Esophagus (tissue), 2 donors: ENCODE measurements around the gene SPTLC1. TPM values are rescaled to one million over a fixed set of nuclear protein-coding genes. Genes with fewer than 3 reads are reported as not detected.
"Not testable (repeated sequence)": the region's sequence is repeated elsewhere in the genome, so short reads cannot be mapped to it uniquely, and the experiment has no call there.

Source experiments
- H3K27ac ChIP-seq, 2 donors: one replicate each; pipeline ENCODE4 v1.5.1; 2013; ENCODE audit warnings: low read depth in 2 of 2, mild to moderate bottlenecking in 2 of 2, inconsistent platforms in 1 of 2, low read length in 1 of 2, moderate library complexity in 1 of 2
- H3K27me3 ChIP-seq, 2 donors: one replicate each; pipeline ENCODE4 v1.6.1; 2013; ENCODE audit warnings: low read length in 2 of 2, control low read depth in 1 of 2, mild to moderate bottlenecking in 1 of 2; ENCODE audit not compliant: insufficient read depth in 2 of 2, control insufficient read depth in 1 of 2
- H3K36me3 ChIP-seq, 2 donors: one replicate each; pipeline ENCODE4 v1.6.1; 2013; ENCODE audit warnings: low read length in 1 of 2; ENCODE audit not compliant: control insufficient read depth in 2 of 2, insufficient read depth in 2 of 2
- H3K4me1 ChIP-seq, 2 donors: one replicate each; pipeline ENCODE4 v1.6.1; 2013; ENCODE audit warnings: low read length in 1 of 2; ENCODE audit not compliant: control insufficient read depth in 2 of 2, insufficient read depth in 2 of 2
- H3K4me3 ChIP-seq, 2 donors: one replicate each; pipeline ENCODE4 v1.5.1; 2013; ENCODE audit warnings: low read length in 2 of 2, mild to moderate bottlenecking in 2 of 2, low read depth in 1 of 2, moderate library complexity in 1 of 2
- H3K9me3 ChIP-seq, 2 donors: one replicate each; pipeline ENCODE4 v1.6.1; 2013; ENCODE audit warnings: mild to moderate bottlenecking in 2 of 2, low read depth in 1 of 2, low read length in 1 of 2, moderate library complexity in 1 of 2; ENCODE audit not compliant: control insufficient read depth in 2 of 2, insufficient read depth in 1 of 2
- WGBS, 2 donors: extraction: QIAGEN DNeasy Blood & Tissue Kit; methylation state at CpG; one replicate each; pipeline ENCODE4 v1.1.7; 2013; 5-methylcytosine and 5-hydroxymethylcytosine counted together
- polyA plus RNA-seq, 2 donors: library from polyadenylated mRNA; stranded (reverse); fragments of 200-250 nt; gene quantifications; one replicate each; pipeline ENCODE4 v1.2.3, GENCODE V29; 2013
- donor health status: healthy with polysubstance abuse.
- donor health status: Bipolar disorder and iron deficiency.

Gene SPTLC1
- polyA plus RNA-seq, 2 donors: 53.9 to 57.1 TPM

GRCh38 chr9:92029553-92029952 lies 85.7 kb downstream of the SPTLC1 start:
- H3K27me3 ChIP-seq: no peaks in the 10 kb centered on the region
- 93 to 95% methylated on average over 4 of the region's 4 CpGs for WGBS, 2 donors
- H3K4me3 ChIP-seq: no peak overlapping the region
- peaks cover 0 to 2% of the 10 kb centered on the region in 2 donors for H3K9me3 ChIP-seq
- H3K36me3 ChIP-seq: peaks cover 3 to 14% of the 10 kb centered on the region in 2 donors
- no peak overlapping the region for H3K27ac ChIP-seq
- H3K4me1 ChIP-seq: no peaks in the 10 kb centered on the region

- Histone ChIP-seq H3K27ac (no peak overlapping the region), H3K4me1 (no peaks in the 10 kb centered on the region), H3K4me3 (no peak overlapping the region), H3K9me3 (no peaks in the 10 kb centered on the region), H3K27me3 (no peaks in the 10 kb centered on the region), H3K36me3 (no peaks in the 10 kb centered on the region)
- 88 to 92% methylated on average over 31 of the region's 31 CpGs for WGBS, 2 donors
These were observed 88.8 kb downstream of the SPTLC1 start for GRCh38 chr9:92026206-92027002.

- H3K27ac ChIP-seq: peak overlapping the region in 1 of 2 donors; percentile 15
- not testable (repeated sequence) for H3K4me3 ChIP-seq, H3K4me1 ChIP-seq, H3K9me3 ChIP-seq, H3K27me3 ChIP-seq, H3K36me3 ChIP-seq
- 49 to 61% methylated on average over 7 of the region's 7 CpGs for WGBS, 2 donors
These were observed 93.2 kb downstream of the SPTLC1 start for GRCh38 chr9:92021785-92022541.

- WGBS, 2 donors: 61 to 62% methylated on average over 5 of the region's 5 CpGs
- Histone ChIP-seq H3K36me3 (no peaks in the 10 kb centered on the region), H3K4me1 (no peaks in the 10 kb centered on the region), H3K4me3 (no peak overlapping the region), H3K27me3 (no peaks in the 10 kb centered on the region), H3K27ac (no peak overlapping the region), H3K9me3 (no peaks in the 10 kb centered on the region)
These were observed 95.6 kb downstream of the SPTLC1 start for GRCh38 chr9:92019658-92020057.

GRCh38 chr9:92010705-92011536 lies 104.3 kb downstream of the SPTLC1 start:
- Histone ChIP-seq H3K9me3 (no peaks in the 10 kb centered on the region), H3K36me3 (no peaks in the 10 kb centered on the region), H3K4me3 (no peak overlapping the region), H3K4me1 (no peaks in the 10 kb centered on the region), H3K27me3 (no peaks in the 10 kb centered on the region), H3K27ac (no peak overlapping the region)
- 75 to 76% methylated on average over 2 of the region's 2 CpGs for WGBS, 2 donors

- not testable (repeated sequence) for H3K36me3 ChIP-seq, H3K4me1 ChIP-seq, H3K9me3 ChIP-seq, H3K27ac ChIP-seq, H3K27me3 ChIP-seq, H3K4me3 ChIP-seq
- 73 to 76% methylated on average over 8 of the region's 8 CpGs for WGBS, 2 donors
These were observed 105.0 kb downstream of the SPTLC1 start for GRCh38 chr9:92010253-92010652.

- Histone ChIP-seq H3K4me1 (no peaks in the 10 kb centered on the region), H3K4me3 (no peak overlapping the region)
- WGBS, 2 donors: 76 to 83% methylated on average over 2 of the region's 2 CpGs
These were observed 107.2 kb downstream of the SPTLC1 start for GRCh38 chr9:92008041-92008440.

GRCh38 chr9:92004045-92004392 lies 111.2 kb downstream of the SPTLC1 start:
- WGBS, 2 donors: 88% methylated on average over 13 of the region's 13 CpGs
- H3K9me3 ChIP-seq: no peaks in the 10 kb centered on the region
- H3K4me1 ChIP-seq: no peaks in the 10 kb centered on the region
- H3K36me3 ChIP-seq: no peaks in the 10 kb centered on the region
- no peak overlapping the region for H3K27ac ChIP-seq
- no peaks in the 10 kb centered on the region for H3K27me3 ChIP-seq
- no peak overlapping the region for H3K4me3 ChIP-seq

More at GRCh38 chr9:92008041-92008440, 107.2 kb downstream of the SPTLC1 start:
- no peaks in the 10 kb centered on the region for H3K36me3 ChIP-seq
- no peaks in the 10 kb centered on the region for H3K9me3 ChIP-seq
- H3K27ac ChIP-seq: no peak overlapping the region
- H3K27me3 ChIP-seq: no peaks in the 10 kb centered on the region

GRCh38 chr9:92003308-92004044 lies 111.7 kb downstream of the SPTLC1 start:
- Histone ChIP-seq H3K27me3 (no peaks in the 10 kb centered on the region), H3K4me3 (no peak overlapping the region)
- 93% methylated on average over 31 of the region's 31 CpGs for WGBS, 2 donors

More at GRCh38 chr9:92003308-92004044, 111.7 kb downstream of the SPTLC1 start:
- Histone ChIP-seq H3K27ac (no peak overlapping the region), H3K9me3 (no peaks in the 10 kb centered on the region), H3K4me1 (no peaks in the 10 kb centered on the region), H3K36me3 (no peaks in the 10 kb centered on the region)
